Right atrium auricular region (tissue), 2 donors: ENCODE measurements around the gene KCNF1. TPM values are rescaled to one million over a fixed set of nuclear protein-coding genes. Genes with fewer than 3 reads are reported as not detected.

Source experiments
- DNase-seq: peaks from one replicate; pipeline ENCODE4 v3.0.0-alpha.2; 2019; ENCODE audit warnings: low spot score
- H3K27ac ChIP-seq, 2 donors: fragments of 200-600 bp; sonication (generic); 1 replicate in 1 of 2; 2 replicates in 1 of 2; pipeline ENCODE4 v1.5.1; 2016 to 2019
- H3K27me3 ChIP-seq, 2 donors: fragments of 200-600 bp; sonication (generic); one replicate each; pipeline versions ENCODE4 v1.5.1 to v1.6.0; 2017 to 2019
- H3K36me3 ChIP-seq: fragments of 200-600 bp; sonication (generic); one replicate; pipeline ENCODE4 v1.5.1; 2016
- H3K4me1 ChIP-seq, 2 donors: fragments of 200-600 bp; sonication (generic); one replicate each; pipeline versions ENCODE4 v1.5.1 to v1.6.0; 2017 to 2019
- H3K4me3 ChIP-seq, 2 donors: fragments of 200-600 bp; sonication (generic); 1 replicate in 1 of 2; 2 replicates in 1 of 2; pipeline ENCODE4 v1.5.1; 2017 to 2019; ENCODE audit warnings: mild to moderate bottlenecking in 1 of 2, moderate library complexity in 1 of 2
- H3K9me3 ChIP-seq, 2 donors: fragments of 200-600 bp; sonication (generic); one replicate each; pipeline ENCODE4 v1.5.1; 2019
- CTCF ChIP-seq, 2 donors: fragments of 200-600 bp; sonication (generic); IDR thresholded peaks; one replicate each; pipeline ENCODE4 v1.5.1; 2019; ENCODE audit warnings: antibody characterized with exemption in 2 of 2
- total RNA-seq, 2 donors: library from RNA; depleted of rRNA; stranded (reverse); fragments of >200 nt; gene quantifications; one replicate each; pipeline ENCODE4 v1.1.0, GENCODE V29; 2016

Gene KCNF1
- total RNA-seq, 2 donors from 2014 or later = 0.30 to 0.94 TPM

GRCh38 chr2:10873171-10873570 lies 38.6 kb upstream of the KCNF1 start:
- H3K27me3 ChIP-seq = no peaks in the 10 kb centered on the region
- H3K27ac ChIP-seq = peak overlapping the region; percentile 86 to 94
- no peak for TF ChIP-seq CTCF (IDR thresholded peaks at IDR 0.05)
- H3K4me1 ChIP-seq = peaks cover 0 to 27% of the 10 kb centered on the region in 2 donors
- no peak for DNase-seq
- no peaks in the 10 kb centered on the region for H3K9me3 ChIP-seq
- no peak overlapping the region for H3K4me3 ChIP-seq
- no peaks in the 10 kb centered on the region for H3K36me3 ChIP-seq

GRCh38 chr2:10873790-10874437 lies 37.8 kb upstream of the KCNF1 start:
- H3K27me3 ChIP-seq = no peaks in the 10 kb centered on the region
- H3K36me3 ChIP-seq = no peaks in the 10 kb centered on the region
- no peak for TF ChIP-seq CTCF (IDR thresholded peaks at IDR 0.05)
- DNase-seq = peak; percentile 67
- H3K9me3 ChIP-seq = no peaks in the 10 kb centered on the region
- peaks cover 0 to 27% of the 10 kb centered on the region in 2 donors for H3K4me1 ChIP-seq
- peak overlapping the region; percentile 86 to 94 for H3K27ac ChIP-seq
- no peak overlapping the region for H3K4me3 ChIP-seq

- peaks cover 0 to 34% of the 10 kb centered on the region in 2 donors for H3K4me1 ChIP-seq
Measured at GRCh38 chr2:10875126-10875525, 36.6 kb upstream of the KCNF1 start.

GRCh38 chr2:10876394-10876793 lies 35.3 kb upstream of the KCNF1 start:
- Histone ChIP-seq H3K27ac (peak overlapping the region; percentile 86 to 94), H3K27me3 (no peaks in the 10 kb centered on the region)
- TF ChIP-seq CTCF (IDR thresholded peaks at IDR 0.05) = no peak

More at GRCh38 chr2:10875126-10875525, 36.6 kb upstream of the KCNF1 start:
- Histone ChIP-seq H3K9me3 (no peaks in the 10 kb centered on the region), H3K36me3 (no peaks in the 10 kb centered on the region), H3K27ac (peak overlapping the region; percentile 86 to 94), H3K4me3 (no peak overlapping the region), H3K27me3 (no peaks in the 10 kb centered on the region)
- no peak for TF ChIP-seq CTCF (IDR thresholded peaks at IDR 0.05)
- no peak for DNase-seq

GRCh38 chr2:10876963-10877362 lies 34.8 kb upstream of the KCNF1 start:
- Histone ChIP-seq H3K36me3 (no peaks in the 10 kb centered on the region), H3K27ac (peak overlapping the region; percentile 71 to 94)
- DNase-seq = no peak

More at GRCh38 chr2:10876394-10876793, 35.3 kb upstream of the KCNF1 start:
- Histone ChIP-seq H3K4me1 (peaks cover 0 to 38% of the 10 kb centered on the region in 2 donors), H3K4me3 (no peak overlapping the region), H3K36me3 (no peaks in the 10 kb centered on the region), H3K9me3 (no peaks in the 10 kb centered on the region)
- no peak for DNase-seq

More at GRCh38 chr2:10876963-10877362, 34.8 kb upstream of the KCNF1 start:
- H3K4me1 ChIP-seq = peaks cover 0 to 38% of the 10 kb centered on the region in 2 donors
- H3K4me3 ChIP-seq = no peak overlapping the region
- H3K9me3 ChIP-seq = no peaks in the 10 kb centered on the region
- H3K27me3 ChIP-seq = no peaks in the 10 kb centered on the region
- TF ChIP-seq CTCF (IDR thresholded peaks at IDR 0.05) = no peak
